A549 (cell line): ENCODE results near the gene EFEMP2.

Source experiments
- HOXB13 ChIP-seq: fragments of 250-450 bp; sonication (Bioruptor Pico); IDR thresholded peaks from 2 replicates; pipeline ENCODE4 v1.5.0; 2020; ENCODE audit warnings: low read depth, mild to moderate bottlenecking, moderate library complexity
- NR3C1 ChIP-seq: fragments of >200 bp; sonication (Bioruptor Twin); formaldehyde crosslinking; IDR thresholded peaks from 3 replicates; pipeline ENCODE4 v1.6.1; 2017
- POLR2A ChIP-seq: IDR thresholded peaks from 2 replicates; pipeline ENCODE4 v1.6.1; 2012; ENCODE audit warnings: mild to moderate bottlenecking, low read length
- RAD21 ChIP-seq, 2 experiments: fragments of >200 bp in 1 of 2; sonication (Bioruptor Twin) in 1 of 2; formaldehyde crosslinking in 1 of 2; IDR thresholded peaks in 1 of 2; conservative IDR thresholded peaks in 1 of 2; 2 replicates in 1 of 2; 3 replicates in 1 of 2; pipeline ENCODE4 v1.6.1; 2012 to 2018; ENCODE audit warnings: inconsistent platforms in 1 of 2
- RARB ChIP-seq: fragments of 250-450 bp; sonication (Bioruptor Pico); IDR thresholded peaks from 2 replicates; pipeline ENCODE4 v1.8.0; 2021; ENCODE audit warnings: mild to moderate bottlenecking, moderate library complexity
- ZC3H11A ChIP-seq: fragments of 450-650 bp; IDR thresholded peaks from 2 replicates; pipeline ENCODE4 v1.6.1; 2014; ENCODE audit warnings: antibody characterized with exemption, mild to moderate bottlenecking
- TF ChIP-seq, protein P1 (sequence below): fragments of >200 bp; sonication (Bioruptor Twin); formaldehyde crosslinking; IDR thresholded peaks from 2 replicates; pipeline ENCODE4 v1.6.1; 2016
- TF ChIP-seq, protein P2 (sequence below): fragments of >200 bp; sonication (Bioruptor Twin); formaldehyde crosslinking; IDR thresholded peaks from 3 replicates; pipeline ENCODE4 v1.5.1; 2016

DNA sequence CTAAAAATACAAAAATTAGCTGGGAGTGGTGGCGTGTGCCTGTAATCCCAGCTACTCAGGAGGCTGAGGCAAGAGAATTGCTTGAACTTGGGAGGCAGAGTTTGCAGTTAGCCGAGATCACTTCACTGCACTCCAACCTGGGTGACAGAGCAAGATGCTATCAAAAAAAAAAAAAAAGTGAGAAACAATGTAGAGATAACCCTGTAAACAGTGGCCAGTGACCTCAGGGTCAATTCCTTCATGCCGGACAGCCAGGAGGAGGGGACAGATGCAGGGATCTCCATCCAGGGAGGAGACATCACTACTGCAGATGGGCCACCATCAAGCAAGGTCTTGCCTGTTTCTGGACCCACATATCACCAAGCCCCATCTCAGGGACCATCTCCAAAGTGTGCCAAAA lies 24.9 kb downstream of the EFEMP2 start:
- no peak for TF ChIP-seq RAD21 (conservative IDR thresholded peaks at IDR 0.05 in 1 of 2, IDR thresholded peaks at IDR 0.05 in 1 of 2)
- TF ChIP-seq, protein P1, sequence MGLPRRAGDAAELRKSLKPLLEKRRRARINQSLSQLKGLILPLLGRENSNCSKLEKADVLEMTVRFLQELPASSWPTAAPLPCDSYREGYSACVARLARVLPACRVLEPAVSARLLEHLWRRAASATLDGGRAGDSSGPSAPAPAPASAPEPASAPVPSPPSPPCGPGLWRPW = no peak
- TF ChIP-seq HOXB13 (CRISPR knock-in tag) = no peak
- TF ChIP-seq, protein P2, sequence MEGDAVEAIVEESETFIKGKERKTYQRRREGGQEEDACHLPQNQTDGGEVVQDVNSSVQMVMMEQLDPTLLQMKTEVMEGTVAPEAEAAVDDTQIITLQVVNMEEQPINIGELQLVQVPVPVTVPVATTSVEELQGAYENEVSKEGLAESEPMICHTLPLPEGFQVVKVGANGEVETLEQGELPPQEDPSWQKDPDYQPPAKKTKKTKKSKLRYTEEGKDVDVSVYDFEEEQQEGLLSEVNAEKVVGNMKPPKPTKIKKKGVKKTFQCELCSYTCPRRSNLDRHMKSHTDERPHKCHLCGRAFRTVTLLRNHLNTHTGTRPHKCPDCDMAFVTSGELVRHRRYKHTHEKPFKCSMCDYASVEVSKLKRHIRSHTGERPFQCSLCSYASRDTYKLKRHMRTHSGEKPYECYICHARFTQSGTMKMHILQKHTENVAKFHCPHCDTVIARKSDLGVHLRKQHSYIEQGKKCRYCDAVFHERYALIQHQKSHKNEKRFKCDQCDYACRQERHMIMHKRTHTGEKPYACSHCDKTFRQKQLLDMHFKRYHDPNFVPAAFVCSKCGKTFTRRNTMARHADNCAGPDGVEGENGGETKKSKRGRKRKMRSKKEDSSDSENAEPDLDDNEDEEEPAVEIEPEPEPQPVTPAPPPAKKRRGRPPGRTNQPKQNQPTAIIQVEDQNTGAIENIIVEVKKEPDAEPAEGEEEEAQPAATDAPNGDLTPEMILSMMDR = no peak
- TF ChIP-seq RARB (CRISPR knock-in tag) = no peak
- TF ChIP-seq ZC3H11A = no peak
- no peak for TF ChIP-seq POLR2A
- no peak for TF ChIP-seq NR3C1
